Endodermal cell (in vitro differentiated cells): ENCODE measurements around the gene PLXNA2. TPM values are rescaled to one million over a fixed set of nuclear protein-coding genes. Genes with fewer than 3 reads are reported as not detected.

ENCODE experiments used
- DNase-seq: peaks from one replicate; pipeline ENCODE4 v3.0.0-alpha.2; 2017
- H3K27ac ChIP-seq: 2 replicates; pipeline ENCODE4 v1.5.1; 2013; ENCODE audit warnings: mild to moderate bottlenecking, low read depth, low read length, moderate library complexity
- H3K27me3 ChIP-seq: 2 replicates; pipeline ENCODE4 v1.6.1; 2013; ENCODE audit warnings: mild to moderate bottlenecking, low read length, moderate library complexity; ENCODE audit not compliant: insufficient read depth, control insufficient read depth, poor library complexity, severe bottlenecking
- H3K36me3 ChIP-seq: 2 replicates; pipeline ENCODE4 v1.7.0; 2013; ENCODE audit warnings: mild to moderate bottlenecking, low read length, moderate library complexity; ENCODE audit not compliant: control insufficient read depth, insufficient read depth
- H3K4me1 ChIP-seq: one replicate; pipeline ENCODE4 v1.7.0; 2013; ENCODE audit warnings: low read length; ENCODE audit not compliant: control insufficient read depth, insufficient read depth
- H3K4me3 ChIP-seq: 2 replicates; pipeline ENCODE4 v1.5.1; 2013; ENCODE audit warnings: mild to moderate bottlenecking, low read length, moderate library complexity
- H3K9ac ChIP-seq: 2 replicates; pipeline ENCODE4 v1.6.1; 2013; ENCODE audit warnings: mild to moderate bottlenecking, low read length, moderate library complexity; ENCODE audit not compliant: poor library complexity, severe bottlenecking; ENCODE audit errors: extremely low read depth
- H3K9me3 ChIP-seq: 2 replicates; pipeline ENCODE4 v1.6.1; 2013; ENCODE audit warnings: mild to moderate bottlenecking, low read length, moderate library complexity; ENCODE audit not compliant: control insufficient read depth
- H3K27ac Mint-ChIP-seq: 2 replicates; pipeline ENCODE4 v1.8.0; 2020; ENCODE audit warnings: mixed read lengths
- H3K27me3 Mint-ChIP-seq: 2 replicates; pipeline ENCODE4 v1.8.0; 2021; ENCODE audit warnings: mild to moderate bottlenecking, mixed read lengths; ENCODE audit not compliant: insufficient read depth
- H3K36me3 Mint-ChIP-seq: 2 replicates; pipeline ENCODE4 v1.8.0; 2020; ENCODE audit warnings: low read depth, mixed read lengths
- H3K4me1 Mint-ChIP-seq: 2 replicates; pipeline ENCODE4 v1.8.0; 2020; ENCODE audit warnings: mixed read lengths
- H3K4me3 Mint-ChIP-seq: 2 replicates; pipeline ENCODE4 v1.8.0; 2020; ENCODE audit warnings: mild to moderate bottlenecking, moderate library complexity, mixed read lengths
- H3K9me3 Mint-ChIP-seq: 2 replicates; pipeline ENCODE4 v1.8.0; 2020; ENCODE audit warnings: mild to moderate bottlenecking, mixed read lengths
- CTCF ChIP-seq: fragments of 200-600 bp; sonication (generic); conservative IDR thresholded peaks from 2 replicates; pipeline ENCODE4 v1.5.0; 2021; ENCODE audit warnings: antibody characterized with exemption, mild to moderate bottlenecking
- WGBS, 2 experiments: methylation state at CpG; one replicate each; pipeline versions ENCODE4 v1.1.5 to v1.1.7; 2013; ENCODE audit warnings: missing lambda C conversion rate in 2 of 2, mixed read lengths in 1 of 2; ENCODE audit not compliant: insufficient coverage in 1 of 2, insufficient read length in 1 of 2; 5-methylcytosine and 5-hydroxymethylcytosine counted together
- total RNA-seq, 2 donors: library from RNA; stranded (reverse); fragmentation: NEBNext Ultra II Directional in 1 of 2; extraction: Animal tissue kit (Norgen Biotek cat#: 25700) in 1 of 2; gene quantifications; 2 replicates in 1 of 2; 3 replicates in 1 of 2; pipeline ENCODE4 v1.2.1, GENCODE V29; 2021

Gene PLXNA2
- total RNA-seq, 2 donors from 2014 or later: 61.2 to 86.1 TPM

GRCh38 chr1:208047975-208048374 lies 196.2 kb downstream of the PLXNA2 start:
- DNase-seq: peak; percentile 48
- no peak overlapping the region for H3K4me3 Mint-ChIP-seq
- Histone ChIP-seq H3K27ac (no peak overlapping the region), H3K36me3 (peaks cover 100% of the 10 kb centered on the region), H3K9ac (no peak overlapping the region), H3K4me3 (no peak overlapping the region), H3K9me3 (no peaks in the 10 kb centered on the region), H3K4me1 (peaks cover 3% of the 10 kb centered on the region), H3K27me3 (no peaks in the 10 kb centered on the region)
- TF ChIP-seq CTCF: no peak
- no peaks in the 10 kb centered on the region for H3K27me3 Mint-ChIP-seq
- peaks cover 4% of the 10 kb centered on the region for H3K4me1 Mint-ChIP-seq
- no peaks in the 10 kb centered on the region for H3K9me3 Mint-ChIP-seq
- no peak overlapping the region for H3K27ac Mint-ChIP-seq
- 94% methylated on average over 6 of the region's 6 CpGs; no CpG with 5 or more reads in 1 of the 2 experiments for WGBS, 2 experiments
- peaks cover 77% of the 10 kb centered on the region for H3K36me3 Mint-ChIP-seq

- Mint-ChIP-seq H3K4me1 (peaks cover 8% of the 10 kb centered on the region), H3K9me3 (no peaks in the 10 kb centered on the region), H3K27ac (peak overlapping the region; percentile 13), H3K4me3 (no peak overlapping the region), H3K27me3 (no peaks in the 10 kb centered on the region), H3K36me3 (peaks cover 79% of the 10 kb centered on the region)
- no peaks in the 10 kb centered on the region for H3K27me3 ChIP-seq
- TF ChIP-seq CTCF: no peak
- DNase-seq: no peak
- H3K4me3 ChIP-seq: no peak overlapping the region
- H3K9ac ChIP-seq: no peak overlapping the region
- 79 to 96% methylated on average over 4 to 6 of the region's 6 CpGs for WGBS, 2 experiments
- H3K27ac ChIP-seq: no peak overlapping the region
- peaks cover 100% of the 10 kb centered on the region for H3K36me3 ChIP-seq
- H3K4me1 ChIP-seq: peaks cover 8% of the 10 kb centered on the region
- no peaks in the 10 kb centered on the region for H3K9me3 ChIP-seq
These were observed 196.7 kb downstream of the PLXNA2 start for GRCh38 chr1:208047476-208047934.

GRCh38 chr1:208045463-208046260 lies 198.5 kb downstream of the PLXNA2 start:
- Histone ChIP-seq H3K4me3 (no peak overlapping the region), H3K36me3 (peaks cover 97% of the 10 kb centered on the region), H3K27me3 (no peaks in the 10 kb centered on the region), H3K27ac (no peak overlapping the region), H3K9ac (no peak overlapping the region), H3K9me3 (no peaks in the 10 kb centered on the region), H3K4me1 (peaks cover 26% of the 10 kb centered on the region)
- Mint-ChIP-seq H3K27me3 (no peaks in the 10 kb centered on the region), H3K4me3 (no peak overlapping the region), H3K27ac (no peak overlapping the region), H3K36me3 (peaks cover 71% of the 10 kb centered on the region), H3K4me1 (peaks cover 25% of the 10 kb centered on the region), H3K9me3 (no peaks in the 10 kb centered on the region)
- DNase-seq: no peak
- 94 to 96% methylated on average over 9 to 16 of the region's 16 CpGs for WGBS, 2 experiments
- TF ChIP-seq CTCF: peak; percentile 30
